Activated T-helper 9 cell treated with anti-CD3 and anti-CD28 coated beads, Interleukin-2, amount 50 U/mL, for 16 hours (primary cell): ENCODE results near the gene VIPR1.

Experiments used
- DNase-seq: peaks from one replicate; pipeline ENCODE4 v3.0.0-alpha.2; 2020; ENCODE audit warnings: low read depth

The VIPR1 gene

GRCh38 chr3:42510325-42510724, 7.9 kb downstream of the VIPR1 start:
- no peak for DNase-seq

GRCh38 chr3:42511201-42511600, 8.8 kb downstream of the VIPR1 start:
- DNase-seq = no peak

GRCh38 chr3:42511736-42512135, 9.3 kb downstream of the VIPR1 start:
- DNase-seq = no peak

GRCh38 chr3:42513121-42513520, 10.7 kb downstream of the VIPR1 start:
- DNase-seq = no peak

GRCh38 chr3:42513521-42513920, 11.1 kb downstream of the VIPR1 start:
- no peak for DNase-seq

GRCh38 chr3:42514876-42515275, 12.4 kb downstream of the VIPR1 start:
- no peak for DNase-seq

- no peak for DNase-seq
Observed at GRCh38 chr3:42515391-42515916, 13.0 kb downstream of the VIPR1 start.

GRCh38 chr3:42515976-42516375, 13.5 kb downstream of the VIPR1 start:
- DNase-seq = no peak

- no peak for DNase-seq
Observed at GRCh38 chr3:42516443-42516842, 14.0 kb downstream of the VIPR1 start.

- no peak for DNase-seq
Observed at GRCh38 chr3:42517117-42517516, 14.7 kb downstream of the VIPR1 start.

- peak; percentile 16 for DNase-seq
Observed at GRCh38 chr3:42518800-42519567, 16.5 kb downstream of the VIPR1 start.

GRCh38 chr3:42519568-42519962, 17.1 kb downstream of the VIPR1 start:
- no peak for DNase-seq

- DNase-seq = no peak
Observed at GRCh38 chr3:42520336-42520735, 17.9 kb downstream of the VIPR1 start.

- no peak for DNase-seq
Observed at GRCh38 chr3:42520906-42521305, 18.5 kb downstream of the VIPR1 start.

GRCh38 chr3:42524751-42525150, 22.3 kb downstream of the VIPR1 start:
- DNase-seq = no peak

GRCh38 chr3:42525212-42525611, 22.8 kb downstream of the VIPR1 start:
- DNase-seq = no peak

- no peak for DNase-seq
Observed at GRCh38 chr3:42525736-42526345, 23.4 kb downstream of the VIPR1 start.

- peak; percentile 34 for DNase-seq
Observed at GRCh38 chr3:42526616-42527367, 24.3 kb downstream of the VIPR1 start.

GRCh38 chr3:42527368-42527917, 25.0 kb downstream of the VIPR1 start:
- no peak for DNase-seq

- DNase-seq = no peak
Observed at GRCh38 chr3:42529468-42529867, 27.0 kb downstream of the VIPR1 start.

- no peak for DNase-seq
Observed at GRCh38 chr3:42530073-42530472, 27.6 kb downstream of the VIPR1 start.

GRCh38 chr3:42531470-42531869, 29.0 kb downstream of the VIPR1 start:
- no peak for DNase-seq

GRCh38 chr3:42532229-42532628, 29.8 kb downstream of the VIPR1 start:
- no peak for DNase-seq
